ENCODE data around the gene TINAG. TPM values are rescaled to one million over a fixed set of nuclear protein-coding genes. Genes with fewer than 3 reads are reported as not detected.
"Not testable (repeated sequence)": the region's sequence is repeated elsewhere in the genome, so short reads cannot be mapped to it uniquely, and the experiment has no call there.

Gene TINAG
- total RNA-seq, 4 donors from 2014 or later, result not detected

DNA sequence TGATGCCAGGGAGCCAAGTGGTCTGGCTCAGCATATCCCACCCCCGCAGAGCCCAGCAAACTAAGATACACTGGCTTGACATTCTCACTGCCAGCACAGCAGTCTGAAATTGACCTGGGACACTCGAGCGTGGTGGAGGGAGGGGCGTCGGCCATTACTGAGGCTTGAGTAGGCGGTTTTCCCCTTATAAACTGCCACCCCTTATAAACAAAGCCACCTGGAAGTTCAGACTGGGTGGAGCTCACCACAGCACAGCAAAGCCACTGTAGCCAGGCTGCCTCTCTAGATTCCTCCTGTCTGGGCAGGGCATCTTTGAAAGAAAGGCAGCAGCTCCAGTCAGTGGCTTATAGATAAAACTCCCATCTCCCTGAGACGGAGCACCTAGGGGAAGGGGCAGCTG lies 19.4 kb downstream of the TINAG start:
- Histone ChIP-seq H3K4me1 (no peaks in the 10 kb centered on the region), H3K27me3 (no peaks in the 10 kb centered on the region), H3K27ac (no peak overlapping the region), H3K4me3 (replicated peaks in 1 of 3) (no peak overlapping the region), H3K36me3 (no peaks in the 10 kb centered on the region), H3K9me3 (no peaks in the 10 kb centered on the region)
- intact Hi-C loops (cut with DNase I), result no loop called here
- TF ChIP-seq, protein P1, sequence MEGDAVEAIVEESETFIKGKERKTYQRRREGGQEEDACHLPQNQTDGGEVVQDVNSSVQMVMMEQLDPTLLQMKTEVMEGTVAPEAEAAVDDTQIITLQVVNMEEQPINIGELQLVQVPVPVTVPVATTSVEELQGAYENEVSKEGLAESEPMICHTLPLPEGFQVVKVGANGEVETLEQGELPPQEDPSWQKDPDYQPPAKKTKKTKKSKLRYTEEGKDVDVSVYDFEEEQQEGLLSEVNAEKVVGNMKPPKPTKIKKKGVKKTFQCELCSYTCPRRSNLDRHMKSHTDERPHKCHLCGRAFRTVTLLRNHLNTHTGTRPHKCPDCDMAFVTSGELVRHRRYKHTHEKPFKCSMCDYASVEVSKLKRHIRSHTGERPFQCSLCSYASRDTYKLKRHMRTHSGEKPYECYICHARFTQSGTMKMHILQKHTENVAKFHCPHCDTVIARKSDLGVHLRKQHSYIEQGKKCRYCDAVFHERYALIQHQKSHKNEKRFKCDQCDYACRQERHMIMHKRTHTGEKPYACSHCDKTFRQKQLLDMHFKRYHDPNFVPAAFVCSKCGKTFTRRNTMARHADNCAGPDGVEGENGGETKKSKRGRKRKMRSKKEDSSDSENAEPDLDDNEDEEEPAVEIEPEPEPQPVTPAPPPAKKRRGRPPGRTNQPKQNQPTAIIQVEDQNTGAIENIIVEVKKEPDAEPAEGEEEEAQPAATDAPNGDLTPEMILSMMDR (IDR thresholded peaks at IDR 0.05), result no peak
- no peak for TF ChIP-seq POLR2A (IDR thresholded peaks at IDR 0.05)
- DNase-seq, result no peak
- WGBS, 2 donors, result 78 to 79% methylated on average over 6 to 7 of the region's 7 CpGs

DNA sequence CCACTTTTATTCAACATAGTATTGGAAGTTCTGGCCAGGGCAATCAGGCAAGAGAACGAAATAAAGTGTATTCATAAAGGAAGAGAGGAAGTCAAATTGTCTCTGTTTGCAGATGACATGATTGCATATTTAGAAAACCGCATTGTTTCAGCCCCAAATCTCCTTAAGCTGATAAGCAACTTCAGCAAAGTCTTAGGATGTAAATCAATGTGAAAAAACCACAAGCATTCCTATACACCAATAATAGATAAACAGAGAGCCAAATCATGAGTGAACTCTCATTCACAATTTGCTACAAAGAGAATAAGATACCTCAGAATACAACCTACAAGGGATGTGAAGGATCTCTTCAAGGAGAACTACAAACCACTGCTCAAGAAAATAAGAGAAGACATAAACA lies 23.3 kb downstream of the TINAG start:
- H3K9me3 ChIP-seq; H3K4me1 ChIP-seq; DNase-seq; intact Hi-C loops (cut with DNase I); H3K27ac ChIP-seq; H3K27me3 ChIP-seq; H3K4me3 ChIP-seq (replicated peaks in 1 of 3); H3K36me3 ChIP-seq: not testable (repeated sequence)
- 81 to 90% methylated on average over 2 of the region's 2 CpGs for WGBS, 2 donors

DNA sequence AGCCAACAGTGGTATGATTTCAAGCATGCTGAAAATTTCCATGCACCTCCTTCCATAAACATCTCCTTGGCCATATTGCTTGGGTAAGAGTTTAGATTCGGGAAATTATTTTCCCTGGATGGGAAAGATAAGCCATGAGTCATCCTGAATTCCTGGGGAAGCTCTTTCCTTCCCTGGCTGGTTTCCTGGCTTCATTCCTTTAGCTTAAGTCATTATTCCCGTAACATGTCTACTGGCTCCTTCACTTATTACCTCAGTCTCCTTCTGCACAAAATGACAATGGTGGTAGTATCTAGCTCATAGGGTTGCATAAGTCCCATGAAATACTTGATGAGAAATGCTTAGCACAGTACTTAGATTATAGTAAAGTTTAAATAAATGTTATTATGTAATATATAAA lies 27.6 kb downstream of the TINAG start:
- Histone ChIP-seq H3K4me3 (replicated peaks in 1 of 3) (no peak overlapping the region), H3K27ac (no peak overlapping the region), H3K36me3 (no peaks in the 10 kb centered on the region), H3K27me3 (no peaks in the 10 kb centered on the region), H3K4me1 (no peaks in the 10 kb centered on the region), H3K9me3 (no peaks in the 10 kb centered on the region)
- DNase-seq, result no peak
- WGBS, 2 donors, result 45 to 74% methylated on average over 2 of the region's 2 CpGs
- TF ChIP-seq, protein P1 (IDR thresholded peaks at IDR 0.05), result no peak
- TF ChIP-seq POLR2A (IDR thresholded peaks at IDR 0.05), result no peak
- intact Hi-C loops (cut with DNase I), result no loop called here

DNA sequence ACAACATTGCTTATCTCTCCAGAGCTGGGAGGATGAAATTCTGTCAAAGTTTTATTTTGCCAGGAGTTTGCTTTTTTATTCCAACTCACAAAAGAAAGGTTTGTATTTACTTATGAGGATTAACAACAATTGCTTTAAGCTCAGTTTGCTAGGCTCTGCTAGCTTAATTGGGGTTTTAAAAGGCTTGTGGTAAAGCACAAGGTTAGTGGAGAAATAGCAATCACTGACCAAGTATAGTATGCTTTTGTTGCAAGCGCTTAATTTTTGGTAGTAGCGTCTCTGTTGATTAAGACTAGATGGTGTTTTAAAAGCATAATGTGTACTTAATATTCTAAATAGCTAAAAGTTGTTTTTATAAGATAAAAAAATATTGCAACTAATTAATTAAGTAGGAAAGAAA lies 45.7 kb downstream of the TINAG start:
- no peak overlapping the region for H3K4me3 ChIP-seq (replicated peaks in 1 of 3)
- no peaks in the 10 kb centered on the region for H3K27me3 ChIP-seq
- TF ChIP-seq POLR2A (IDR thresholded peaks at IDR 0.05), result no peak
- TF ChIP-seq, protein P1 (IDR thresholded peaks at IDR 0.05), result no peak
- no peak for DNase-seq
- no peaks in the 10 kb centered on the region for H3K4me1 ChIP-seq
- H3K9me3 ChIP-seq, result no peaks in the 10 kb centered on the region
- no peak overlapping the region for H3K27ac ChIP-seq
- intact Hi-C loops (cut with DNase I), result no loop called here
- no peaks in the 10 kb centered on the region for H3K36me3 ChIP-seq
- WGBS, 2 donors, result 89 to 90% methylated on average over 2 of the region's 2 CpGs

DNA sequence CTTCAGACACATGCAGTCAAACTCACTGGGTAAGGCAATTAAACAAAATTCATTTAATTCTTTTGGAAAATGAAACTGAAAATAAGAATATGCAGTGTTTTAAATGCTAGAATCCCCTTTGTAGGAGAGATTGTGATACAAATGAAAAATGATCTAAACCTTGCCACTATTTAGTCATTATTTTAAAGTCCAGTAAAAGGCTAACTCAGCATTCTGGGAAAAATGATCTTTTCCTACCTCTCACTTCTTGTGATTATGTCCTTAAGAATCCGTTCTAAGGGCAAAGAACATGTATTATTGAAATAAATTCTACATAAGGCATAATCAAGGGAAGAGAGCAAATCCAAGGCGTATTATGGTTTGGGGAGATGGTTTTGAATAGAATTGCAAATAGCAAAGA lies 46.4 kb downstream of the TINAG start:
- Histone ChIP-seq H3K4me3 (replicated peaks in 1 of 3) (no peak overlapping the region), H3K36me3 (no peaks in the 10 kb centered on the region), H3K27me3 (no peaks in the 10 kb centered on the region), H3K27ac (no peak overlapping the region), H3K9me3 (no peaks in the 10 kb centered on the region), H3K4me1 (no peaks in the 10 kb centered on the region)
- DNase-seq, result no peak
- intact Hi-C loops (cut with DNase I), result no loop called here
- WGBS, 2 donors, result 85 to 89% methylated on average over 2 of the region's 2 CpGs
- TF ChIP-seq, protein P1 (IDR thresholded peaks at IDR 0.05), result no peak
- TF ChIP-seq POLR2A (IDR thresholded peaks at IDR 0.05), result no peak

DNA sequence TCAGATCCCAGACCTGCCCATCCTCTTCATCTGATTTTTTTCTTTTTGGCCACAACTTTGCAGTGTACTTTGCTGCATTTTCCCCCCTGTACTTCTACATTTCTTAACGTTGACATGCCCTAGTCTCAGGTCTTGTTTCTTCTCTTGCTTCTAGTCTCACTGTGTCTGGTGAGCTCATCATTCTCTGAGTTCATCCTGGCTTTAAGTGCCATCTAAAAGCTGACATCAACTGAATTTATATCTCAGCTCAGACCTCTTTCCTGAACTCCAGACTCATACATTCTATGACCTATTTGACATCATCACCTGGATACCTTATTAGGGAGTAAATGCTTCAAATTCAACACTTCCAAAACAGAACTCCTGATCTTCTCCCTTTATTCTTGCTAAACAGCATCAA lies 48.9 kb downstream of the TINAG start:
- DNase-seq, result no peak
- H3K4me1 ChIP-seq, result no peaks in the 10 kb centered on the region
- no peaks in the 10 kb centered on the region for H3K27me3 ChIP-seq
- no peak overlapping the region for H3K4me3 ChIP-seq (replicated peaks in 1 of 3)
- intact Hi-C loops (cut with DNase I), result no loop called here
- WGBS, 2 donors, result 53 to 63% methylated on average over 1 of the region's 1 CpG
- no peaks in the 10 kb centered on the region for H3K36me3 ChIP-seq
- no peaks in the 10 kb centered on the region for H3K9me3 ChIP-seq
- TF ChIP-seq POLR2A (IDR thresholded peaks at IDR 0.05), result no peak
- TF ChIP-seq, protein P1 (IDR thresholded peaks at IDR 0.05), result no peak
- no peak overlapping the region for H3K27ac ChIP-seq

Data from thyroid gland (tissue), 4 donors.